HEK293 (cell line): ENCODE data around the gene DDX41.

Experiments
- EGR2 ChIP-seq: fragments of 450-650 bp; formaldehyde crosslinking; IDR thresholded peaks from 2 replicates; pipeline ENCODE4 v1.5.1; 2016; ENCODE audit warnings: low read depth, missing biosample characterization, missing genetic modification characterization
- GLI4 ChIP-seq: fragments of 450-650 bp; formaldehyde crosslinking; IDR thresholded peaks from 2 replicates; pipeline ENCODE4 v1.5.1; 2016; ENCODE audit warnings: missing biosample characterization, missing genetic modification characterization
- KLF9 ChIP-seq: fragments of 450-650 bp; formaldehyde crosslinking; IDR thresholded peaks from 2 replicates; pipeline ENCODE4 v1.5.1; 2016; ENCODE audit warnings: missing biosample characterization, missing genetic modification characterization, low read depth
- MYNN ChIP-seq: fragments of 450-650 bp; formaldehyde crosslinking; IDR thresholded peaks from 2 replicates; pipeline ENCODE4 v1.5.1; 2016; ENCODE audit warnings: missing biosample characterization, missing genetic modification characterization, borderline replicate concordance
- SP7 ChIP-seq: fragments of 450-650 bp; formaldehyde crosslinking; IDR thresholded peaks from 2 replicates; pipeline ENCODE4 v1.5.1; 2016; ENCODE audit warnings: missing biosample characterization, missing genetic modification characterization
- ZFP37 ChIP-seq: fragments of 450-650 bp; formaldehyde crosslinking; IDR thresholded peaks from 2 replicates; pipeline ENCODE4 v1.5.1; 2016; ENCODE audit warnings: missing biosample characterization, missing genetic modification characterization
- ZIC2 ChIP-seq: fragments of 450-650 bp; formaldehyde crosslinking; IDR thresholded peaks from 2 replicates; pipeline ENCODE4 v1.5.1; 2016; ENCODE audit warnings: missing biosample characterization, missing genetic modification characterization
- ZNF184 ChIP-seq: fragments of 450-650 bp; IDR thresholded peaks from 2 replicates; pipeline ENCODE4 v1.5.1; 2018; ENCODE audit warnings: missing biosample characterization, mild to moderate bottlenecking, missing genetic modification characterization
- ZNF214 ChIP-seq: fragments of 450-650 bp; formaldehyde crosslinking; IDR thresholded peaks from 2 replicates; pipeline ENCODE4 v1.5.1; 2017; ENCODE audit warnings: missing biosample characterization, mild to moderate bottlenecking, missing genetic modification characterization, borderline replicate concordance
- ZNF354C ChIP-seq: fragments of 450-650 bp; formaldehyde crosslinking; IDR thresholded peaks from 2 replicates; pipeline ENCODE4 v1.5.1; 2016; ENCODE audit warnings: missing biosample characterization, missing genetic modification characterization, low read depth, borderline replicate concordance
- ZNF366 ChIP-seq: fragments of 450-650 bp; formaldehyde crosslinking; conservative IDR thresholded peaks from 2 replicates; pipeline ENCODE4 v1.5.1; 2016; ENCODE audit warnings: missing biosample characterization, missing genetic modification characterization
- ZNF404 ChIP-seq: fragments of 450-650 bp; formaldehyde crosslinking; IDR thresholded peaks from 2 replicates; pipeline ENCODE4 v1.5.1; 2017; ENCODE audit warnings: missing biosample characterization, missing genetic modification characterization
- ZNF433 ChIP-seq: fragments of 450-650 bp; formaldehyde crosslinking; IDR thresholded peaks from 2 replicates; pipeline ENCODE4 v1.5.1; 2016; ENCODE audit warnings: missing biosample characterization, missing genetic modification characterization, low read depth
- ZNF48 ChIP-seq: fragments of 450-650 bp; formaldehyde crosslinking; IDR thresholded peaks from 2 replicates; pipeline ENCODE4 v1.5.1; 2016; ENCODE audit warnings: missing biosample characterization, missing genetic modification characterization
- ZNF580 ChIP-seq: fragments of 450-650 bp; formaldehyde crosslinking; IDR thresholded peaks from 2 replicates; pipeline ENCODE4 v1.5.1; 2016; ENCODE audit warnings: missing biosample characterization, missing genetic modification characterization
- ZNF624 ChIP-seq: fragments of 450-650 bp; formaldehyde crosslinking; IDR thresholded peaks from 2 replicates; pipeline ENCODE4 v1.5.1; 2017; ENCODE audit warnings: missing biosample characterization, missing genetic modification characterization
- ZNF654 ChIP-seq: fragments of 450-650 bp; formaldehyde crosslinking; IDR thresholded peaks from 2 replicates; pipeline ENCODE4 v1.5.1; 2016; ENCODE audit warnings: low read depth, missing biosample characterization, missing genetic modification characterization
- ZNF670 ChIP-seq: fragments of 450-650 bp; formaldehyde crosslinking; IDR thresholded peaks from 2 replicates; pipeline ENCODE4 v1.5.1; 2016; ENCODE audit warnings: missing biosample characterization, missing genetic modification characterization, low read depth
- ZNF692 ChIP-seq: fragments of 450-650 bp; formaldehyde crosslinking; IDR thresholded peaks from 2 replicates; pipeline ENCODE4 v1.5.1; 2016; ENCODE audit warnings: missing biosample characterization, missing genetic modification characterization
- ZNF777 ChIP-seq: fragments of 450-650 bp; formaldehyde crosslinking; IDR thresholded peaks from 2 replicates; pipeline ENCODE4 v1.5.1; 2017; ENCODE audit warnings: missing biosample characterization, missing genetic modification characterization, borderline replicate concordance
- ZNF830 ChIP-seq: fragments of 450-650 bp; IDR thresholded peaks from 2 replicates; pipeline ENCODE4 v1.5.0; 2018; ENCODE audit warnings: missing biosample characterization, missing genetic modification characterization, low read depth, mild to moderate bottlenecking, moderate library complexity
- ZSCAN23 ChIP-seq: fragments of 450-650 bp; formaldehyde crosslinking; IDR thresholded peaks from 2 replicates; pipeline ENCODE4 v1.5.1; 2016; ENCODE audit warnings: missing biosample characterization, missing genetic modification characterization
- ZSCAN5A ChIP-seq: fragments of 450-650 bp; formaldehyde crosslinking; IDR thresholded peaks from 2 replicates; pipeline ENCODE4 v1.5.1; 2016; ENCODE audit warnings: missing biosample characterization, missing genetic modification characterization
- TF ChIP-seq, protein P1 (sequence below): fragments of 450-650 bp; formaldehyde crosslinking; conservative IDR thresholded peaks from 2 replicates; pipeline ENCODE4 v1.5.1; 2016; ENCODE audit warnings: low read depth, missing biosample characterization, missing genetic modification characterization
- TF ChIP-seq, protein P2 (sequence below): fragments of 450-650 bp; formaldehyde crosslinking; IDR thresholded peaks from 2 replicates; pipeline ENCODE4 v1.5.1; 2016; ENCODE audit warnings: missing biosample characterization, missing genetic modification characterization
- TF ChIP-seq, protein P3 (sequence below): fragments of 450-650 bp; IDR thresholded peaks from 2 replicates; pipeline ENCODE4 v1.5.1; 2018; ENCODE audit warnings: missing biosample characterization, missing genetic modification characterization
- TF ChIP-seq, protein P4 (sequence below): fragments of 450-650 bp; formaldehyde crosslinking; IDR thresholded peaks from 2 replicates; pipeline ENCODE4 v1.5.1; 2016; ENCODE audit warnings: missing biosample characterization, missing genetic modification characterization

The DDX41 gene

GRCh38 chr5:177557041-177557647 lies 40.4 kb upstream of the DDX41 start (continued):
- TF ChIP-seq ZNF354C (no peak), ZNF184 (no peak), ZNF830 (tag by site-specific recombination) (no peak), GLI4 (tag by site-specific recombination) (no peak), ZNF624 (tag by site-specific recombination) (no peak), ZNF433 (tag by site-specific recombination) (no peak), ZNF366 (tag by site-specific recombination) (0 out of 2 replicates have a peak, but pooled peaks have one; percentile 39), ZNF404 (tag by site-specific recombination) (no peak), ZNF48 (tag by site-specific recombination) (no peak), ZNF580 (no peak), ZNF692 (tag by site-specific recombination) (peak; percentile 37; the same call in 1 of the 2 replicates), ZNF777 (tag by site-specific recombination) (no peak), ZSCAN5A (tag by site-specific recombination) (no peak), ZNF214 (tag by site-specific recombination) (no peak), ZIC2 (tag by site-specific recombination) (no peak), ZFP37 (no peak), KLF9 (tag by site-specific recombination) (no peak), ZNF670 (tag by site-specific recombination) (no peak), EGR2 (no peak), ZSCAN23 (tag by site-specific recombination) (no peak), MYNN (tag by site-specific recombination) (no peak), ZNF654 (tag by site-specific recombination) (no peak), SP7 (tag by site-specific recombination) (peak; percentile 41; the same call in 1 of the 2 replicates)
- TF ChIP-seq, protein P1, sequence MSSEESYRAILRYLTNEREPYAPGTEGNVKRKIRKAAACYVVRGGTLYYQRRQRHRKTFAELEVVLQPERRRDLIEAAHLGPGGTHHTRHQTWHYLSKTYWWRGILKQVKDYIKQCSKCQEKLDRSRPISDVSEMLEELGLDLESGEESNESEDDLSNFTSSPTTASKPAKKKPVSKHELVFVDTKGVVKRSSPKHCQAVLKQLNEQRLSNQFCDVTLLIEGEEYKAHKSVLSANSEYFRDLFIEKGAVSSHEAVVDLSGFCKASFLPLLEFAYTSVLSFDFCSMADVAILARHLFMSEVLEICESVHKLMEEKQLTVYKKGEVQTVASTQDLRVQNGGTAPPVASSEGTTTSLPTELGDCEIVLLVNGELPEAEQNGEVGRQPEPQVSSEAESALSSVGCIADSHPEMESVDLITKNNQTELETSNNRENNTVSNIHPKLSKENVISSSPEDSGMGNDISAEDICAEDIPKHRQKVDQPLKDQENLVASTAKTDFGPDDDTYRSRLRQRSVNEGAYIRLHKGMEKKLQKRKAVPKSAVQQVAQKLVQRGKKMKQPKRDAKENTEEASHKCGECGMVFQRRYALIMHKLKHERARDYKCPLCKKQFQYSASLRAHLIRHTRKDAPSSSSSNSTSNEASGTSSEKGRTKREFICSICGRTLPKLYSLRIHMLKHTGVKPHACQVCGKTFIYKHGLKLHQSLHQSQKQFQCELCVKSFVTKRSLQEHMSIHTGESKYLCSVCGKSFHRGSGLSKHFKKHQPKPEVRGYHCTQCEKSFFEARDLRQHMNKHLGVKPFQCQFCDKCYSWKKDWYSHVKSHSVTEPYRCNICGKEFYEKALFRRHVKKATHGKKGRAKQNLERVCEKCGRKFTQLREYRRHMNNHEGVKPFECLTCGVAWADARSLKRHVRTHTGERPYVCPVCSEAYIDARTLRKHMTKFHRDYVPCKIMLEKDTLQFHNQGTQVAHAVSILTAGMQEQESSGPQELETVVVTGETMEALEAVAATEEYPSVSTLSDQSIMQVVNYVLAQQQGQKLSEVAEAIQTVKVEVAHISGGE (tag by site-specific recombination): no peak
- TF ChIP-seq, protein P2, sequence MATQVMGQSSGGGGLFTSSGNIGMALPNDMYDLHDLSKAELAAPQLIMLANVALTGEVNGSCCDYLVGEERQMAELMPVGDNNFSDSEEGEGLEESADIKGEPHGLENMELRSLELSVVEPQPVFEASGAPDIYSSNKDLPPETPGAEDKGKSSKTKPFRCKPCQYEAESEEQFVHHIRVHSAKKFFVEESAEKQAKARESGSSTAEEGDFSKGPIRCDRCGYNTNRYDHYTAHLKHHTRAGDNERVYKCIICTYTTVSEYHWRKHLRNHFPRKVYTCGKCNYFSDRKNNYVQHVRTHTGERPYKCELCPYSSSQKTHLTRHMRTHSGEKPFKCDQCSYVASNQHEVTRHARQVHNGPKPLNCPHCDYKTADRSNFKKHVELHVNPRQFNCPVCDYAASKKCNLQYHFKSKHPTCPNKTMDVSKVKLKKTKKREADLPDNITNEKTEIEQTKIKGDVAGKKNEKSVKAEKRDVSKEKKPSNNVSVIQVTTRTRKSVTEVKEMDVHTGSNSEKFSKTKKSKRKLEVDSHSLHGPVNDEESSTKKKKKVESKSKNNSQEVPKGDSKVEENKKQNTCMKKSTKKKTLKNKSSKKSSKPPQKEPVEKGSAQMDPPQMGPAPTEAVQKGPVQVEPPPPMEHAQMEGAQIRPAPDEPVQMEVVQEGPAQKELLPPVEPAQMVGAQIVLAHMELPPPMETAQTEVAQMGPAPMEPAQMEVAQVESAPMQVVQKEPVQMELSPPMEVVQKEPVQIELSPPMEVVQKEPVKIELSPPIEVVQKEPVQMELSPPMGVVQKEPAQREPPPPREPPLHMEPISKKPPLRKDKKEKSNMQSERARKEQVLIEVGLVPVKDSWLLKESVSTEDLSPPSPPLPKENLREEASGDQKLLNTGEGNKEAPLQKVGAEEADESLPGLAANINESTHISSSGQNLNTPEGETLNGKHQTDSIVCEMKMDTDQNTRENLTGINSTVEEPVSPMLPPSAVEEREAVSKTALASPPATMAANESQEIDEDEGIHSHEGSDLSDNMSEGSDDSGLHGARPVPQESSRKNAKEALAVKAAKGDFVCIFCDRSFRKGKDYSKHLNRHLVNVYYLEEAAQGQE (tag by site-specific recombination): no peak
- TF ChIP-seq, protein P3, sequence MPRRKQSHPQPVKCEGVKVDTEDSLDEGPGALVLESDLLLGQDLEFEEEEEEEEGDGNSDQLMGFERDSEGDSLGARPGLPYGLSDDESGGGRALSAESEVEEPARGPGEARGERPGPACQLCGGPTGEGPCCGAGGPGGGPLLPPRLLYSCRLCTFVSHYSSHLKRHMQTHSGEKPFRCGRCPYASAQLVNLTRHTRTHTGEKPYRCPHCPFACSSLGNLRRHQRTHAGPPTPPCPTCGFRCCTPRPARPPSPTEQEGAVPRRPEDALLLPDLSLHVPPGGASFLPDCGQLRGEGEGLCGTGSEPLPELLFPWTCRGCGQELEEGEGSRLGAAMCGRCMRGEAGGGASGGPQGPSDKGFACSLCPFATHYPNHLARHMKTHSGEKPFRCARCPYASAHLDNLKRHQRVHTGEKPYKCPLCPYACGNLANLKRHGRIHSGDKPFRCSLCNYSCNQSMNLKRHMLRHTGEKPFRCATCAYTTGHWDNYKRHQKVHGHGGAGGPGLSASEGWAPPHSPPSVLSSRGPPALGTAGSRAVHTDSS (tag by site-specific recombination): no peak
- TF ChIP-seq, protein P4, sequence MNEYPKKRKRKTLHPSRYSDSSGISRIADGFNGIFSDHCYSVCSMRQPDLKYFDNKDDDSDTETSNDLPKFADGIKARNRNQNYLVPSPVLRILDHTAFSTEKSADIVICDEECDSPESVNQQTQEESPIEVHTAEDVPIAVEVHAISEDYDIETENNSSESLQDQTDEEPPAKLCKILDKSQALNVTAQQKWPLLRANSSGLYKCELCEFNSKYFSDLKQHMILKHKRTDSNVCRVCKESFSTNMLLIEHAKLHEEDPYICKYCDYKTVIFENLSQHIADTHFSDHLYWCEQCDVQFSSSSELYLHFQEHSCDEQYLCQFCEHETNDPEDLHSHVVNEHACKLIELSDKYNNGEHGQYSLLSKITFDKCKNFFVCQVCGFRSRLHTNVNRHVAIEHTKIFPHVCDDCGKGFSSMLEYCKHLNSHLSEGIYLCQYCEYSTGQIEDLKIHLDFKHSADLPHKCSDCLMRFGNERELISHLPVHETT (tag by site-specific recombination): no peak
